ENCODE results near the gene RAB3B. TPM values are rescaled to one million over a fixed set of nuclear protein-coding genes. Genes with fewer than 3 reads are reported as not detected.

RAB3B gene
- total and polyA plus RNA-seq, 3 experiments from 2014 or later = 0.01 to 0.13 (median 0.11) TPM

DNA sequence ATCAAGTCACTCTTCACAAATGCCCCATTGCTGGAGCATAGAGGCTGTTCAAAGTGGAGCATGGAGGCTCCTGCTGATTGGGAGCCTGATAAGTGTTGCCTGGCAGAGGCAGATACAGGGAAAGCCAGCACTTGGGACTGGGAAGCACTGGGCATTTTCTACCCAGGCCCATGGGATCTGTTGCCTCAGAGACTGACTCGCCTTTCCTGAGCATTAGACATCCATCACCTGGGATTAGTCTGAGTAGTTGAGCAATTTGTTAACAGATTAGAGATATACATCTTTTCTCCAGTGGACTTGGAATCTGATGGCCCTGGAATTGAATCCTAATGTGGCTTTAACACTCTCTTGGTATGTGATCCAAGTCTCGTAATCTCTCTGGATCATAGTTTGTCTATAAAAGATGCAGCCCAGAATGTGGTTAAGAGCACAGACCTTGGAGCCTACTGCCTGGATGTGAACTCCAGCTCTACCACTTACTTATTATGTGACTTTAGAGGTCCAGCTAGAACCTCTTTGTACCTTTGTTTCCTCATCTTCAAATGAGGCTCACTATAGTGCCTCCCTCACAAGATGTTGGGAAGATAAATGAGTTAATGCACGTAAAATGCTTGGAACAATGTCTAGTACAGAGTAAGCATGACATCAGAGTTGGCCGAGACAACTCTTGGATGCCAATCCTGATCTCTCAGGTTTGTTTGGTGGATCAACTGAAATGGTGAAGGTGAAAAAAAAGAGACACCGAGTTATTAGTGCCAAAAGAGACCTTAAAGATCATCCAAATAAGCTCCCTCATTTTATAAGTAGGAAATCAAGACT is 73.7 kb downstream of the RAB3B start:
- POLR2A ChIA-PET = no interaction called here
- H3K9me3 Mint-ChIP-seq = no peaks in the 10 kb centered on the region
- H3K4me1 Mint-ChIP-seq = no peaks in the 10 kb centered on the region
- H3K27ac Mint-ChIP-seq = no peak overlapping the region
- DNase-seq = no peak
- Histone ChIP-seq H3K27ac (ENCODE audit: low read depth, low read length) (no peak overlapping the region), H3K36me3 (ENCODE audit: insufficient read depth, low read length) (no peaks in the 10 kb centered on the region), H3K27me3 (ENCODE audit: insufficient read depth, low read length, poor library complexity, severe bottlenecking) (no peaks in the 10 kb centered on the region), H3K9me3 (ENCODE audit: low read length) (no peaks in the 10 kb centered on the region), H3K4me3 (ENCODE audit: low read length) (no peak overlapping the region), H3K4me1 (ENCODE audit: insufficient read depth, low read length) (no peaks in the 10 kb centered on the region)
- H3K27me3 Mint-ChIP-seq = peaks cover 6 to 65% of the 10 kb centered on the region in 2 donors
- CTCF ChIA-PET = no interaction called here
- H3K36me3 Mint-ChIP-seq = no peaks in the 10 kb centered on the region
- no peak overlapping the region for H3K4me3 Mint-ChIP-seq

DNA sequence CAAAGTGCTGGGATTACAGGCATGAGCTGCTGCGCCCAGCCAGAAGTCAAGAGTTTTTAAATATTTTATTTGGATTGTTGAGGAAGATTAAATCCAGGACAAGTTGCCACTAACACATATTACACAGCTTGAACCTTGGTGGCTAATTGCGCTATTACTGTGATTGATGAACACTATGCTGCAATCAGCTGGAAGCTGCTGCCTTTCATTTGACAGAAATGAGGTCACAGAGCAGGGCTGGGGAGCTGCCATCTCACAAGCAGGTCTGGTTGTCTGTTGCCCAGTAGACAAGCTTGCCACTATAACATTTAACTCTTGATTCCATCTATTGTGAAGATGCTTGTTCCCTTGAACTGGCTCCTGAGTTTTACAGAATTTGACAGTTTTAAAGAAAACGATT is 74.5 kb downstream of the RAB3B start:
- CTCF ChIA-PET = no interaction called here

GRCh38 chr1:51912881-51913280 is 77.6 kb downstream of the RAB3B start:
- H3K4me3 Mint-ChIP-seq = no peak overlapping the region
- H3K4me1 Mint-ChIP-seq = no peaks in the 10 kb centered on the region
- Histone ChIP-seq H3K9me3 (ENCODE audit: low read length) (no peaks in the 10 kb centered on the region), H3K4me1 (ENCODE audit: insufficient read depth, low read length) (no peaks in the 10 kb centered on the region), H3K27ac (ENCODE audit: low read depth, low read length) (no peak overlapping the region), H3K36me3 (ENCODE audit: insufficient read depth, low read length) (no peaks in the 10 kb centered on the region), H3K27me3 (ENCODE audit: insufficient read depth, low read length, poor library complexity, severe bottlenecking) (peaks cover 4% of the 10 kb centered on the region), H3K4me3 (ENCODE audit: low read length) (no peak overlapping the region)
- peaks cover 8 to 53% of the 10 kb centered on the region in 2 donors for H3K27me3 Mint-ChIP-seq
- ChIA-PET POLR2A (no interaction called here), CTCF (interaction anchor here (0.6 to 1.1 kb wide), 2 partner anchors 16 to 360 kb away, joined by 4 read pairs; no protein-coding TSS in a partner anchor)
- H3K9me3 Mint-ChIP-seq = no peaks in the 10 kb centered on the region
- H3K36me3 Mint-ChIP-seq = no peaks in the 10 kb centered on the region
- no peak for DNase-seq
- H3K27ac Mint-ChIP-seq = no peak overlapping the region

More for the DNA sequence above, 74.5 kb downstream of the RAB3B start:
- POLR2A ChIA-PET = no interaction called here
- no peaks in the 10 kb centered on the region for H3K27me3 ChIP-seq (ENCODE audit: insufficient read depth, low read length, poor library complexity, severe bottlenecking)
- H3K9me3 ChIP-seq (ENCODE audit: low read length) = no peaks in the 10 kb centered on the region
- H3K36me3 ChIP-seq (ENCODE audit: insufficient read depth, low read length) = no peaks in the 10 kb centered on the region
- H3K27ac ChIP-seq (ENCODE audit: low read depth, low read length) = no peak overlapping the region
- H3K4me3 ChIP-seq (ENCODE audit: low read length) = no peak overlapping the region
- H3K36me3 Mint-ChIP-seq = no peaks in the 10 kb centered on the region
- peaks cover 7 to 65% of the 10 kb centered on the region in 2 donors for H3K27me3 Mint-ChIP-seq
- H3K4me1 Mint-ChIP-seq = no peaks in the 10 kb centered on the region
- no peak overlapping the region for H3K4me3 Mint-ChIP-seq
- no peaks in the 10 kb centered on the region for H3K4me1 ChIP-seq (ENCODE audit: insufficient read depth, low read length)
- H3K9me3 Mint-ChIP-seq = no peaks in the 10 kb centered on the region
- no peak overlapping the region for H3K27ac Mint-ChIP-seq
- DNase-seq = no peak

GRCh38 chr1:51910221-51911000 is 80.1 kb downstream of the RAB3B start:
- Mint-ChIP-seq H3K9me3 (peaks cover 0 to 11% (median 4%) of the 10 kb centered on the region in 5 donors), H3K27ac (no peak overlapping the region), H3K36me3 (no peaks in the 10 kb centered on the region), H3K4me1 (peaks cover 4 to 13% (median 11%) of the 10 kb centered on the region in 3 donors), H3K27me3 (peaks cover 10 to 40% of the 10 kb centered on the region in 2 donors), H3K4me3 (no peak overlapping the region)
- Histone ChIP-seq H3K27me3 (ENCODE audit: insufficient read depth, low read length, poor library complexity, severe bottlenecking) (peaks cover 4% of the 10 kb centered on the region), H3K36me3 (ENCODE audit: insufficient read depth, low read length) (no peaks in the 10 kb centered on the region), H3K4me3 (ENCODE audit: low read length) (no peak overlapping the region), H3K27ac (ENCODE audit: low read depth, low read length) (no peak overlapping the region), H3K4me1 (ENCODE audit: insufficient read depth, low read length) (no peaks in the 10 kb centered on the region), H3K9me3 (ENCODE audit: low read length) (no peaks in the 10 kb centered on the region)
- ChIA-PET CTCF (no interaction called here), POLR2A (no interaction called here)
- no peak for DNase-seq

DNA sequence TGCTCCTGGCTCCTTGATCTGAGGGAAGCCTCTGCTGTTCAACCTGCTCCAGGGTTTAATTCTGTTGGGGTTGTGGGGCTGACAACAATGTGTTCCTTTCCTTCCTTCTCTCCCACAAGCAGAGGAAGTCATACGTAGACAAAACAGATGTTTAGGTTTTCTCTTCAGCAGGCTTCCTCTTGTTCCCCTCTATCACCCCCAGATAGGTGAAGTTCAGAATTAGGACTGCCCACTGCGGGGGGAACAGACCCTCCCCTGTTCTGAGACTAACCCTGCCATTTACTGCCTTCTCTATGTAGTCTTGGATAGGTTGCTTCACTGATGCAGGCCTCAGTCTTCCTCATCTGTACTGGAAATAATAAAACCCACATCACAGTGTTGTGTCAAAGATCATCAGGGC is 82.0 kb downstream of the RAB3B start:
- ChIA-PET POLR2A (no interaction called here), CTCF (no interaction called here)
- no peak overlapping the region for H3K4me3 Mint-ChIP-seq
- Histone ChIP-seq H3K27me3 (ENCODE audit: insufficient read depth, low read length, poor library complexity, severe bottlenecking) (peaks cover 4% of the 10 kb centered on the region), H3K4me3 (ENCODE audit: low read length) (no peak overlapping the region), H3K27ac (ENCODE audit: low read depth, low read length) (no peak overlapping the region), H3K9me3 (ENCODE audit: low read length) (no peaks in the 10 kb centered on the region), H3K36me3 (ENCODE audit: insufficient read depth, low read length) (no peaks in the 10 kb centered on the region), H3K4me1 (ENCODE audit: insufficient read depth, low read length) (no peaks in the 10 kb centered on the region)
- peaks cover 8 to 24% of the 10 kb centered on the region in 2 donors for H3K27me3 Mint-ChIP-seq
- H3K4me1 Mint-ChIP-seq = peaks cover 4 to 13% (median 11%) of the 10 kb centered on the region in 3 donors
- H3K36me3 Mint-ChIP-seq = no peaks in the 10 kb centered on the region
- peaks cover 0 to 11% (median 4%) of the 10 kb centered on the region in 5 donors for H3K9me3 Mint-ChIP-seq
- peak overlapping the region in 1 of 8 donors; percentile 32 for H3K27ac Mint-ChIP-seq
- DNase-seq = no peak

- peaks cover 8 to 19% of the 10 kb centered on the region in 2 donors for H3K27me3 Mint-ChIP-seq
- peak overlapping the region in 1 of 7 donors; percentile 23 for H3K4me3 Mint-ChIP-seq
- POLR2A ChIA-PET = no interaction called here
- no peaks in the 10 kb centered on the region for H3K9me3 ChIP-seq (ENCODE audit: low read length)
- no peak overlapping the region for H3K4me3 ChIP-seq (ENCODE audit: low read length)
- peaks cover 0 to 11% (median 4%) of the 10 kb centered on the region in 5 donors for H3K9me3 Mint-ChIP-seq
- no peaks in the 10 kb centered on the region for H3K36me3 Mint-ChIP-seq
- DNase-seq = no peak
- peak overlapping the region in 7 of 8 donors; percentile 43 to 89 (median 86) for H3K27ac Mint-ChIP-seq
- peaks cover 4% of the 10 kb centered on the region for H3K27me3 ChIP-seq (ENCODE audit: insufficient read depth, low read length, poor library complexity, severe bottlenecking)
- H3K27ac ChIP-seq (ENCODE audit: low read depth, low read length) = no peak overlapping the region
- H3K4me1 Mint-ChIP-seq = peaks cover 4 to 13% (median 11%) of the 10 kb centered on the region in 3 donors
- no peaks in the 10 kb centered on the region for H3K4me1 ChIP-seq (ENCODE audit: insufficient read depth, low read length)
- CTCF ChIA-PET = interaction anchor here (1.1 kb wide), 1 partner anchor 9 kb away, joined by 4 read pairs; no protein-coding TSS in a partner anchor
- no peaks in the 10 kb centered on the region for H3K36me3 ChIP-seq (ENCODE audit: insufficient read depth, low read length)
Measured at GRCh38 chr1:51907079-51907702, 83.3 kb downstream of the RAB3B start.

GRCh38 chr1:51906306-51907078 is 84.0 kb downstream of the RAB3B start:
- no peaks in the 10 kb centered on the region for H3K4me1 ChIP-seq (ENCODE audit: insufficient read depth, low read length)
- ChIA-PET POLR2A (no interaction called here), CTCF (interaction anchor here (1.1 kb wide), 1 partner anchor 8 kb away, joined by 4 read pairs; no protein-coding TSS in a partner anchor)
- no peaks in the 10 kb centered on the region for H3K36me3 ChIP-seq (ENCODE audit: insufficient read depth, low read length)
- H3K27me3 ChIP-seq (ENCODE audit: insufficient read depth, low read length, poor library complexity, severe bottlenecking) = peaks cover 4% of the 10 kb centered on the region
- H3K9me3 ChIP-seq (ENCODE audit: low read length) = no peaks in the 10 kb centered on the region
- H3K36me3 Mint-ChIP-seq = no peaks in the 10 kb centered on the region
- H3K4me3 Mint-ChIP-seq = no peak overlapping the region
- no peak for DNase-seq
- H3K27ac Mint-ChIP-seq = peak overlapping the region; percentile 42 to 89 (median 87)
- no peak overlapping the region for H3K27ac ChIP-seq (ENCODE audit: low read depth, low read length)
- H3K9me3 Mint-ChIP-seq = peaks cover 0 to 11% (median 4%) of the 10 kb centered on the region in 5 donors
- H3K27me3 Mint-ChIP-seq = peaks cover 8 to 14% of the 10 kb centered on the region in 2 donors
- no peak overlapping the region for H3K4me3 ChIP-seq (ENCODE audit: low read length)
- peaks cover 4 to 13% (median 11%) of the 10 kb centered on the region in 3 donors for H3K4me1 Mint-ChIP-seq

Data from CD8-positive, alpha-beta memory T cell (primary cell).